ENCODE results near the gene ST6GALNAC1.

ST6GALNAC1 gene

DNA sequence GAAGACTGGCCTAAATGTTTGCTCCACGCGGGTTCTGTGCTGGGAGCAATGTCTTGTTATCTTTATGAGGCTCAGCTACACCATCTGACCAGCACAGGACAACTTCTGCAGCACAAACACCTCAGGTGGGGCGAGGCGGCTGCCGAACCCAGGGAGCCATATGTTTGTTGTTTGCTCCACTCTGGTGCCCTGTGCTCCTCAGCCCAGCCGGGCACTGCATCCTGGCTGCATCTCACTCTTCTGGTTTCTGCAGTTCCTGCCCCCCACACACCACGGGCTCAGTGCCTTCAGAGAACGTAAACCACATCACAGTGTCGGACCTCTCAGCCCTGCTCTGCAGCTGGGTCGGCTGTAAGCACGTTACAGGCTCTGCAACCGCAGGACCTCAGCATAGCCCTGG is 34.8 kb upstream of the ST6GALNAC1 start:
- Histone ChIP-seq H3K27ac (ENCODE audit: low read depth, low read length) (no peak overlapping the region), H2BK5ac (ENCODE audit: low read length) (no peak overlapping the region), H3K79me2 (ENCODE audit: control insufficient read depth, insufficient read depth, low read length) (no peaks in the 10 kb centered on the region), H3K27me3 (ENCODE audit: insufficient read depth, low read length, poor library complexity) (no peaks in the 10 kb centered on the region), H3K36me3 (ENCODE audit: control insufficient read depth, insufficient read depth, low read length) (no peaks in the 10 kb centered on the region), H3K9ac (ENCODE audit: low read length) (no peak overlapping the region), H4K8ac (ENCODE audit: low read depth, low read length) (no peak overlapping the region), H3K56ac (ENCODE audit: low read length) (peak overlapping the region; percentile 34), H3K23ac (ENCODE audit: low read length) (no peak overlapping the region), H3K4ac (ENCODE audit: low read depth, low read length) (no peak overlapping the region), H2BK120ac (ENCODE audit: low read depth, low read length) (no peak overlapping the region), H3K4me1 (ENCODE audit: control insufficient read depth, low read depth, low read length) (no peaks in the 10 kb centered on the region), H3K79me1 (ENCODE audit: low read length) (no peaks in the 10 kb centered on the region), H2BK15ac (replicated peaks; ENCODE audit: low read depth) (no peak overlapping the region), H3K4me2 (ENCODE audit: low read length) (no peak overlapping the region), H4K5ac (ENCODE audit: low read length) (no peak overlapping the region), H3K18ac (ENCODE audit: low read length) (no peak overlapping the region), H2AK5ac (ENCODE audit: low read length) (no peak overlapping the region), H3K4me3 (ENCODE audit: low read length) (no peak overlapping the region)
- no CpG with 5 or more reads among the region's 12 CpGs for WGBS (ENCODE audit: extremely low coverage, insufficient coverage, low lambda C conversion rate)
- DNase-seq = no peak

DNA sequence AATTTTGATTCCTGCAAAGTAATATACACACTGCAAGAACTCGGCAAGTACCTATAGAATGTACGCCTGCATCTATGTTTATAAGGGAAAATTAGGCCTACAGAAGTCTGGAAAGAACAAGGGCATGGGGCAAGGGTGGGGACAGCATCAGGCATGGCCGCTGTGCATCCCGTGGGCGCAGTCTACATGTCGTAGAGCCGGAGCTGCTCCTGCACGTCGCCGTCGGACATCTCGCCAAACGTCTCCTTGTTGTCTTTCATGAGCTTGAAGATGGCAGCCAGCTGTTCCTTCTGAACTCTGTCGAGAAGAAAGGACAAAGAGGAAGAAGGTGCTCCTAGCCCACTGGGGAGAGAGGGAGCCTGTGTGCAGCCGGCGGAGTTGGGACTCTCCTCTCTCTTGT is 33.8 kb upstream of the ST6GALNAC1 start:
- no peaks in the 10 kb centered on the region for H3K27me3 ChIP-seq (ENCODE audit: insufficient read depth, low read length, poor library complexity)

DNA sequence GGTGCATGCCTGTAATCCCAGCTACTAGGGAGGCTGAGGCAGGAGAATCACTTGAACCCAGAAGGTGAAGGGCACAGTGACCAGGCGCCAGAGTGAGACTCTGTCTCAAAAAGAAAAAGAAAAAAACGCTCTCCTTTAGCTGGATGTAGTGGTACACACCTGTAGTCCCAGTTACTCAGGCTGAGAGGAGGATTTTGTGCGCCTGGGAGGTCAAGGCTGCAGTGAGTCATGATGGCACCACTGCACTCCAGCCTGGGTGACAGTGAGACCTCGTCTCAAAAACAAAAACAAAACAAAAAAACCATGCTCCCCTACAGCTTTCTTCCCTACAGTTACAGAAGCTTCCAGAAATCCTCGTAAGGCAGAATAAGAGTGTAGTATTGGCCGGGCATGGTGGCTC is 33.1 kb upstream of the ST6GALNAC1 start:
- H3K4me1 ChIP-seq (ENCODE audit: control insufficient read depth, low read depth, low read length) = no peaks in the 10 kb centered on the region
- H3K4me2 ChIP-seq (ENCODE audit: low read length) = no peak overlapping the region
- DNase-seq = no peak
- H3K56ac ChIP-seq (ENCODE audit: low read length) = no peak overlapping the region
- H3K9ac ChIP-seq (ENCODE audit: low read length) = no peak overlapping the region
- no peaks in the 10 kb centered on the region for H3K27me3 ChIP-seq (ENCODE audit: insufficient read depth, low read length, poor library complexity)
- H3K36me3 ChIP-seq (ENCODE audit: control insufficient read depth, insufficient read depth, low read length) = no peaks in the 10 kb centered on the region
- no peak overlapping the region for H3K23ac ChIP-seq (ENCODE audit: low read length)
- H3K4ac ChIP-seq (ENCODE audit: low read depth, low read length) = no peak overlapping the region
- no peak overlapping the region for H3K27ac ChIP-seq (ENCODE audit: low read depth, low read length)
- no peak overlapping the region for H2AK5ac ChIP-seq (ENCODE audit: low read length)
- H2BK120ac ChIP-seq (ENCODE audit: low read depth, low read length) = no peak overlapping the region
- H4K5ac ChIP-seq (ENCODE audit: low read length) = no peak overlapping the region
- H3K79me1 ChIP-seq (ENCODE audit: low read length) = no peaks in the 10 kb centered on the region
- no peak overlapping the region for H2BK15ac ChIP-seq (replicated peaks; ENCODE audit: low read depth)
- H2BK5ac ChIP-seq (ENCODE audit: low read length) = no peak overlapping the region
- WGBS (ENCODE audit: extremely low coverage, insufficient coverage, low lambda C conversion rate) = no CpG with 5 or more reads among the region's 6 CpGs
- no peak overlapping the region for H4K8ac ChIP-seq (ENCODE audit: low read depth, low read length)
- no peaks in the 10 kb centered on the region for H3K79me2 ChIP-seq (ENCODE audit: control insufficient read depth, insufficient read depth, low read length)
- no peak overlapping the region for H3K4me3 ChIP-seq (ENCODE audit: low read length)
- H3K18ac ChIP-seq (ENCODE audit: low read length) = no peak overlapping the region

More for the DNA sequence above, 33.8 kb upstream of the ST6GALNAC1 start:
- Histone ChIP-seq H3K4me3 (ENCODE audit: low read length) (no peak overlapping the region), H3K79me1 (ENCODE audit: low read length) (no peaks in the 10 kb centered on the region), H3K79me2 (ENCODE audit: control insufficient read depth, insufficient read depth, low read length) (no peaks in the 10 kb centered on the region), H2BK15ac (replicated peaks; ENCODE audit: low read depth) (no peak overlapping the region), H3K23ac (ENCODE audit: low read length) (no peak overlapping the region), H3K4me2 (ENCODE audit: low read length) (no peak overlapping the region), H3K4me1 (ENCODE audit: control insufficient read depth, low read depth, low read length) (no peaks in the 10 kb centered on the region), H2AK5ac (ENCODE audit: low read length) (no peak overlapping the region), H3K27ac (ENCODE audit: low read depth, low read length) (no peak overlapping the region), H3K18ac (ENCODE audit: low read length) (no peak overlapping the region), H3K9ac (ENCODE audit: low read length) (no peak overlapping the region), H3K56ac (ENCODE audit: low read length) (no peak overlapping the region), H2BK120ac (ENCODE audit: low read depth, low read length) (no peak overlapping the region), H2BK5ac (ENCODE audit: low read length) (no peak overlapping the region), H4K5ac (ENCODE audit: low read length) (no peak overlapping the region), H3K36me3 (ENCODE audit: control insufficient read depth, insufficient read depth, low read length) (no peaks in the 10 kb centered on the region), H3K4ac (ENCODE audit: low read depth, low read length) (no peak overlapping the region), H4K8ac (ENCODE audit: low read depth, low read length) (no peak overlapping the region)
- DNase-seq = no peak
- WGBS (ENCODE audit: extremely low coverage, insufficient coverage, low lambda C conversion rate) = no CpG with 5 or more reads among the region's 16 CpGs

DNA sequence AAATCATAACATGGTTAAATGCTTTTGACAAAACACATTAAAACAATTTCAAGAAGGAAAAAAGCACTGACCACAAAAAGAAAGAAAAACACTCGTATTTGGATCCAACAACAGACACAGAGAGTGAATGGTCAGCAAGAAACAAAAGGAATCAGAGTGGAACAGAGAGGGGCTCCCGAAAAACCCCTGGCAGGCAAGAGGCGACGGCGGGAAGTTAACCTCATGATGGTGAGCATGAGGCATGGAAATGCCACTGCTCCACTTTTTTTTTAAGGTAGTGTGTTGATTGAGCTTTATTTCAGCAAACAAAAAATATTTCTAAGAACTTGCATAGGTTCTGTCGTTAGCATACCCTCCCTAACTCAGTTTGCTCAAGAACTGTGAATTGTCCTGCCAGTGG is 32.1 kb upstream of the ST6GALNAC1 start:
- H3K4me1 ChIP-seq (ENCODE audit: control insufficient read depth, low read depth, low read length) = peaks cover 4% of the 10 kb centered on the region
- H2AK5ac ChIP-seq (ENCODE audit: low read length) = no peak overlapping the region
- no peaks in the 10 kb centered on the region for H3K27me3 ChIP-seq (ENCODE audit: insufficient read depth, low read length, poor library complexity)
- no peak overlapping the region for H3K23ac ChIP-seq (ENCODE audit: low read length)
- H3K4me3 ChIP-seq (ENCODE audit: low read length) = no peak overlapping the region
- H3K4me2 ChIP-seq (ENCODE audit: low read length) = no peak overlapping the region
- H2BK5ac ChIP-seq (ENCODE audit: low read length) = no peak overlapping the region
- no peaks in the 10 kb centered on the region for H3K79me2 ChIP-seq (ENCODE audit: control insufficient read depth, insufficient read depth, low read length)
- no peak overlapping the region for H4K5ac ChIP-seq (ENCODE audit: low read length)
- no peak overlapping the region for H3K27ac ChIP-seq (ENCODE audit: low read depth, low read length)
- H2BK15ac ChIP-seq (replicated peaks; ENCODE audit: low read depth) = no peak overlapping the region
- no peak overlapping the region for H3K4ac ChIP-seq (ENCODE audit: low read depth, low read length)
- no peak overlapping the region for H3K56ac ChIP-seq (ENCODE audit: low read length)
- H3K9ac ChIP-seq (ENCODE audit: low read length) = no peak overlapping the region
- no peaks in the 10 kb centered on the region for H3K79me1 ChIP-seq (ENCODE audit: low read length)
- H2BK120ac ChIP-seq (ENCODE audit: low read depth, low read length) = no peak overlapping the region
- no peaks in the 10 kb centered on the region for H3K36me3 ChIP-seq (ENCODE audit: control insufficient read depth, insufficient read depth, low read length)
- no CpG with 5 or more reads among the region's 6 CpGs for WGBS (ENCODE audit: extremely low coverage, insufficient coverage, low lambda C conversion rate)
- no peak overlapping the region for H3K18ac ChIP-seq (ENCODE audit: low read length)
- no peak for DNase-seq
- no peak overlapping the region for H4K8ac ChIP-seq (ENCODE audit: low read depth, low read length)

DNA sequence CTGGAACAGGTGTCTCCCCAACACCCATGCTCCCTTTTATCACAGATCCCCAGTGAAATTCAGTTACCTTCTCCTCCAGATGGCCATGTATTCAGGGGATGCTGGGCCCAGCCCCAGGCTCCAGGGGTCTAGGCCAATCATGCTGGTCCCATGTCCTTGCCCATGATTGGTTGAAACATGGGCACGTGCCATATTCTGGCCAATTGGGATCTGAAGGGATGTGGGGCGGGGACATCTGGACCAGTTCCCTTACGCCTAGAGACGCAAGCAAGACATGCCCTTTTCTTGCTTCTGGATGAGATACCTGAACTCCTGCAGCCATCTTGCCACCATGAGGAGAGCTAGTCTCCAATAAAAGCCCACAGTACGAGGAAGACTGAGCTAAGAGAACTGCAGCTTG is 31.0 kb upstream of the ST6GALNAC1 start:
- peaks cover 4% of the 10 kb centered on the region for H3K4me1 ChIP-seq (ENCODE audit: control insufficient read depth, low read depth, low read length)
- no peaks in the 10 kb centered on the region for H3K79me1 ChIP-seq (ENCODE audit: low read length)
- no peaks in the 10 kb centered on the region for H3K79me2 ChIP-seq (ENCODE audit: control insufficient read depth, insufficient read depth, low read length)
- H3K4ac ChIP-seq (ENCODE audit: low read depth, low read length) = no peak overlapping the region
- no peak overlapping the region for H2BK5ac ChIP-seq (ENCODE audit: low read length)
- H3K4me3 ChIP-seq (ENCODE audit: low read length) = no peak overlapping the region
- H2AK5ac ChIP-seq (ENCODE audit: low read length) = no peak overlapping the region
- no peak overlapping the region for H3K56ac ChIP-seq (ENCODE audit: low read length)
- no peak for DNase-seq
- H3K27me3 ChIP-seq (ENCODE audit: insufficient read depth, low read length, poor library complexity) = no peaks in the 10 kb centered on the region
- H3K27ac ChIP-seq (ENCODE audit: low read depth, low read length) = no peak overlapping the region
- H3K23ac ChIP-seq (ENCODE audit: low read length) = no peak overlapping the region
- H4K8ac ChIP-seq (ENCODE audit: low read depth, low read length) = no peak overlapping the region
- WGBS (ENCODE audit: extremely low coverage, insufficient coverage, low lambda C conversion rate) = no CpG with 5 or more reads among the region's 5 CpGs
- H3K4me2 ChIP-seq (ENCODE audit: low read length) = no peak overlapping the region
- no peaks in the 10 kb centered on the region for H3K36me3 ChIP-seq (ENCODE audit: control insufficient read depth, insufficient read depth, low read length)
- H2BK120ac ChIP-seq (ENCODE audit: low read depth, low read length) = no peak overlapping the region
- no peak overlapping the region for H3K18ac ChIP-seq (ENCODE audit: low read length)
- no peak overlapping the region for H4K5ac ChIP-seq (ENCODE audit: low read length)
- H3K9ac ChIP-seq (ENCODE audit: low read length) = no peak overlapping the region
- no peak overlapping the region for H2BK15ac ChIP-seq (replicated peaks; ENCODE audit: low read depth)

DNA sequence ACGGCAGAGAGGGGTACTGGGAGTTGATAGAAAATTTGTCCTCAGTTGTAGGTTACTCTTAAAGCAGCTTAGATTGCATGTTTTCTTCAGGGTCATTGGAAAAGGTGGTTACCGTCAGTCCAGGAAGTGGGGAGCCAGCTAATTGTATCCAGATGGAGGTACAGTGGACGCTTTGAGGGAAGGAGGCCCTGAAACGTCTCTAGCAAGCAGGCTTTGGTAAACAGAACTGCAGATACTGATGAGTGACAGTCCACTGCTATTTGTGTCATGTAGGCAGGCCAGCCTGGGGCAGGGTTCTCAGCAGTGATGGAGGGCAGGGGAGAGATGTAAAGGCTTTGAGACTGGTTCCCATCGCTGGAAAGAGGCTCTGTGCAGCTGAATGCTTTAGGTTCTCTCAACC is 30.2 kb upstream of the ST6GALNAC1 start:
- H3K18ac ChIP-seq (ENCODE audit: low read length) = no peak overlapping the region
- H2BK5ac ChIP-seq (ENCODE audit: low read length) = no peak overlapping the region
- H2AK5ac ChIP-seq (ENCODE audit: low read length) = no peak overlapping the region
- no peak overlapping the region for H3K56ac ChIP-seq (ENCODE audit: low read length)
- H2BK15ac ChIP-seq (replicated peaks; ENCODE audit: low read depth) = no peak overlapping the region
- H3K4me3 ChIP-seq (ENCODE audit: low read length) = no peak overlapping the region
- no CpG with 5 or more reads among the region's 5 CpGs for WGBS (ENCODE audit: extremely low coverage, insufficient coverage, low lambda C conversion rate)
- H3K36me3 ChIP-seq (ENCODE audit: control insufficient read depth, insufficient read depth, low read length) = no peaks in the 10 kb centered on the region
- peaks cover 4% of the 10 kb centered on the region for H3K4me1 ChIP-seq (ENCODE audit: control insufficient read depth, low read depth, low read length)
- no peak for DNase-seq
- no peak overlapping the region for H3K27ac ChIP-seq (ENCODE audit: low read depth, low read length)
- H3K79me2 ChIP-seq (ENCODE audit: control insufficient read depth, insufficient read depth, low read length) = no peaks in the 10 kb centered on the region
- H2BK120ac ChIP-seq (ENCODE audit: low read depth, low read length) = no peak overlapping the region
- H3K4ac ChIP-seq (ENCODE audit: low read depth, low read length) = no peak overlapping the region
- no peak overlapping the region for H3K9ac ChIP-seq (ENCODE audit: low read length)
- H3K4me2 ChIP-seq (ENCODE audit: low read length) = no peak overlapping the region
- no peak overlapping the region for H4K5ac ChIP-seq (ENCODE audit: low read length)
- H3K79me1 ChIP-seq (ENCODE audit: low read length) = no peaks in the 10 kb centered on the region
- no peak overlapping the region for H4K8ac ChIP-seq (ENCODE audit: low read depth, low read length)
- no peaks in the 10 kb centered on the region for H3K27me3 ChIP-seq (ENCODE audit: insufficient read depth, low read length, poor library complexity)
- H3K23ac ChIP-seq (ENCODE audit: low read length) = no peak overlapping the region

Data from mesendoderm (in vitro differentiated cells).